Omental fat pad (tissue), 4 donors: ENCODE measurements around the gene KIAA1191. TPM values are rescaled to one million over a fixed set of nuclear protein-coding genes. Genes with fewer than 3 reads are reported as not detected.

Experiments
- ATAC-seq: fragments of 150-250 bp; one replicate; pipeline ENCODE4 v1.9.1; 2016; ENCODE audit warnings: mild to moderate bottlenecking, moderate library complexity; ENCODE audit not compliant: low FRiP score
- DNase-seq: peaks from one replicate; pipeline ENCODE4 v3.0.0-alpha.2; 2019; ENCODE audit warnings: low spot score
- total RNA-seq, 4 donors: library from RNA; depleted of rRNA; stranded (reverse); fragments of >200 nt; gene quantifications; one replicate each; pipeline ENCODE4 v1.1.0, GENCODE V29; 2016
- TF ChIP-seq, protein P1 (sequence below), 3 donors: fragments of 450-650 bp; IDR thresholded peaks; one replicate each; pipeline ENCODE4 v1.5.1; 2016 to 2017; ENCODE audit warnings: antibody characterized with exemption in 3 of 3, mild to moderate bottlenecking in 3 of 3, moderate library complexity in 2 of 3

The KIAA1191 gene
- total RNA-seq, 4 donors from 2014 or later: 77.0 to 103 (median 85.6) TPM

GRCh38 chr5:176364765-176365350, 3.3 kb upstream of the KIAA1191 start:
- ATAC-seq (no peak), DNase-seq (no peak)
- TF ChIP-seq, protein P1, sequence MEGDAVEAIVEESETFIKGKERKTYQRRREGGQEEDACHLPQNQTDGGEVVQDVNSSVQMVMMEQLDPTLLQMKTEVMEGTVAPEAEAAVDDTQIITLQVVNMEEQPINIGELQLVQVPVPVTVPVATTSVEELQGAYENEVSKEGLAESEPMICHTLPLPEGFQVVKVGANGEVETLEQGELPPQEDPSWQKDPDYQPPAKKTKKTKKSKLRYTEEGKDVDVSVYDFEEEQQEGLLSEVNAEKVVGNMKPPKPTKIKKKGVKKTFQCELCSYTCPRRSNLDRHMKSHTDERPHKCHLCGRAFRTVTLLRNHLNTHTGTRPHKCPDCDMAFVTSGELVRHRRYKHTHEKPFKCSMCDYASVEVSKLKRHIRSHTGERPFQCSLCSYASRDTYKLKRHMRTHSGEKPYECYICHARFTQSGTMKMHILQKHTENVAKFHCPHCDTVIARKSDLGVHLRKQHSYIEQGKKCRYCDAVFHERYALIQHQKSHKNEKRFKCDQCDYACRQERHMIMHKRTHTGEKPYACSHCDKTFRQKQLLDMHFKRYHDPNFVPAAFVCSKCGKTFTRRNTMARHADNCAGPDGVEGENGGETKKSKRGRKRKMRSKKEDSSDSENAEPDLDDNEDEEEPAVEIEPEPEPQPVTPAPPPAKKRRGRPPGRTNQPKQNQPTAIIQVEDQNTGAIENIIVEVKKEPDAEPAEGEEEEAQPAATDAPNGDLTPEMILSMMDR (IDR thresholded peaks at IDR 0.05): no peak

- DNase-seq (no peak), ATAC-seq (no peak)
Measured at GRCh38 chr5:176362233-176362490, 598 bp upstream of the KIAA1191 start.

GRCh38 chr5:176360894-176361436, 599 bp downstream of the KIAA1191 start:
- DNase-seq (no peak), ATAC-seq (peak; percentile 1)
- TF ChIP-seq, protein P1 (IDR thresholded peaks at IDR 0.05): no peak

More at GRCh38 chr5:176362233-176362490, 598 bp upstream of the KIAA1191 start:
- TF ChIP-seq, protein P1 (IDR thresholded peaks at IDR 0.05): no peak

GRCh38 chr5:176359658-176360057, 1.9 kb downstream of the KIAA1191 start:
- TF ChIP-seq, protein P1 (IDR thresholded peaks at IDR 0.05): no peak
- DNase-seq (no peak), ATAC-seq (no peak)

GRCh38 chr5:176356179-176356566, 5.4 kb downstream of the KIAA1191 start:
- no peak for ATAC-seq
- TF ChIP-seq, protein P1 (IDR thresholded peaks at IDR 0.05): no peak
- DNase-seq: no peak

DNA sequence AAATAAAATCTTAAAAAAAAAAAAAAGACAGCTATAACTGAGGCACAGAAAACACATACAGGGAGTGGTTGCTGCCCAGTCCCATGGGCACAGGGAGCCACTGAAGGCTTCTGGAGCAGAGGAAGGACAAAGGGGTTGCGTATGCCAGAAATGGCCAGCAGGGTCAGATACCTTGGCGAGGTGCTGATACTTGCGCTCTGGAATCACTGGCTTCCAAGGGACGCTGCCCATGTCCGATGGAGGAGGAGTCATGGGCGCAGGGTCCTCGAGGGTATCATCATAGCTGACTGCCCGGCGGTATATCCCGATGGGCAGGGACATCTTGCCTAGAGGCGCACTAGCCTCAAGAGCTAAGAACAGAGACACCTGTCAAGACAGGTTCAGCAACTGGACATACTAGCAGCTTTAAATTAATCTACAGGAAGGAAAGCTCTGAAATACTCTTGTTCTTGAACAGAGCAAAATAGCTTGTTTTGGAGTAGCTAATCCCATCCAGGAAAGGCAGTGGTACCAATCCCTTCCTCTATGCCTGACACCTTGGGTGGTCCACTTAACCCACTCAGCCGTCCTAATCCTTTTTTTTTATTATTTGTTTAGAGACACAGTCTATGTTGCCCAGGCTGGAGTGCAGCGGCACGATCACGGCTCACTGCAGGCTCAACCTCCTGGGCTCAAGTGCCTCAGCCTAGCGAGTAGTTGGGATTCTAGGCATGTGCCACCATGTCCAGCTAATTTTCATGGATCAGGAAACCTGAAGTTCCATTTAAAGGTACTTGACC, 6.0 kb downstream of the KIAA1191 start:
- no peak for ATAC-seq
- TF ChIP-seq, protein P1 (IDR thresholded peaks at IDR 0.05): no peak
- no peak for DNase-seq

- TF ChIP-seq, protein P1 (IDR thresholded peaks at IDR 0.05): no peak
- DNase-seq (no peak), ATAC-seq (no peak)
Measured at GRCh38 chr5:176353533-176353932, 8.0 kb downstream of the KIAA1191 start.
